Endothelial cell of umbilical vein (primary cell): ENCODE measurements around the gene TRMT112. TPM values are rescaled to one million over a fixed set of nuclear protein-coding genes. Genes with fewer than 3 reads are reported as not detected.

Source experiments
- BruUV-seq: library from RNA; stranded (reverse); fragments of 400-500 nt; replicated peaks from 2 replicates; lab custom pipeline; 2021; lab: Mats Ljungman, UMichigan
- CTCF ChIA-PET: fragments of 300-600, 350-600 bp; sonication (Branson Sonifier 250); formaldehyde crosslinking; loops from one replicate; lab custom pipeline; 2021; ENCODE audit warnings: antibody characterized with exemption, inconsistent platforms; lab: Charles Lee
- POLR2A ChIA-PET: fragments of 300-600, 350-600 bp; sonication (Branson Sonifier 250); formaldehyde crosslinking; loops from one replicate; lab custom pipeline; 2021; ENCODE audit warnings: antibody characterized with exemption, inconsistent platforms; lab: Charles Lee
- DNase-seq: peaks from one replicate; pipeline ENCODE4 v3.0.0-alpha.2; 2011; ENCODE audit warnings: low read depth, low spot score
- FAIRE-seq: peaks from 2 replicates; lab custom pipeline; 2011; peaks lifted over from hg19 to GRCh38; lab: Jason Lieb, UNC
- H2AFZ ChIP-seq: 2 replicates; pipeline ENCODE4 v1.6.0; 2012; ENCODE audit warnings: low read depth, low read length, control low read depth, inconsistent platforms
- H3K27ac ChIP-seq: 2 replicates; pipeline ENCODE4 v1.5.1; 2011; ENCODE audit warnings: low read depth, mild to moderate bottlenecking, control low read depth, low read length, moderate library complexity; ENCODE audit not compliant: insufficient read depth
- H3K27me3 ChIP-seq, 2 experiments: 2 replicates each; pipeline versions ENCODE4 v1.6.0 to v1.6.1; 2011; ENCODE audit warnings: low read length in 2 of 2, mixed read lengths in 1 of 2; ENCODE audit not compliant: control insufficient read depth in 2 of 2, insufficient read depth in 2 of 2
- H3K36me3 ChIP-seq, 2 experiments: 2 replicates in 1 of 2; 3 replicates in 1 of 2; pipeline ENCODE4 v1.5.1; 2011; ENCODE audit warnings: low read length in 2 of 2, mild to moderate bottlenecking in 1 of 2, moderate library complexity in 1 of 2; ENCODE audit not compliant: control insufficient read depth in 2 of 2, insufficient read depth in 2 of 2; ENCODE audit errors: extremely low read depth in 1 of 2
- H3K4me1 ChIP-seq: 3 replicates; pipeline ENCODE4 v1.5.1; 2011; ENCODE audit warnings: mild to moderate bottlenecking, low read length; ENCODE audit not compliant: control insufficient read depth, insufficient read depth; ENCODE audit errors: extremely low read depth
- H3K4me2 ChIP-seq: 2 replicates; pipeline ENCODE4 v1.6.1; 2011; ENCODE audit warnings: low read length, control low read depth, mixed read lengths; ENCODE audit not compliant: insufficient read depth
- H3K4me3 ChIP-seq, 3 experiments: fragments of 200-600 bp in 1 of 3; sonication (generic), shearing (Covaris generic) in 1 of 3; replicated peaks in 1 of 3; 2 replicates each; pipeline ENCODE4 v1.5.1; 2011 to 2016; ENCODE audit warnings: control low read depth in 3 of 3, low read length in 3 of 3, mild to moderate bottlenecking in 2 of 3, inconsistent platforms in 1 of 3, low read depth in 1 of 3, moderate library complexity in 1 of 3; ENCODE audit not compliant: insufficient read depth in 1 of 3
- H3K79me2 ChIP-seq: 2 replicates; pipeline ENCODE4 v1.6.0; 2012; ENCODE audit warnings: low read length, inconsistent platforms; ENCODE audit not compliant: control insufficient read depth, insufficient read depth
- H3K9ac ChIP-seq: replicated peaks from 2 replicates; pipeline ENCODE3; 2011; ENCODE audit warnings: low read length, control low read depth; ENCODE audit not compliant: insufficient read depth; ENCODE audit errors: extremely low read depth
- H3K9me1 ChIP-seq: replicated peaks from 3 replicates; pipeline ENCODE4 v1.6.0; 2011; ENCODE audit warnings: mild to moderate bottlenecking, low read length; ENCODE audit not compliant: control insufficient read depth, insufficient read depth; ENCODE audit errors: extremely low read depth
- H3K9me3 ChIP-seq: replicated peaks from 2 replicates; pipeline ENCODE4 v1.5.1; 2012; ENCODE audit warnings: low read length, inconsistent platforms; ENCODE audit not compliant: control insufficient read depth, insufficient read depth
- H4K20me1 ChIP-seq: replicated peaks from 2 replicates; pipeline ENCODE3; 2011; ENCODE audit warnings: mild to moderate bottlenecking, low read length; ENCODE audit not compliant: control insufficient read depth, insufficient read depth; ENCODE audit errors: extremely low read depth
- CTCF ChIP-seq, 2 donors: IDR thresholded peaks; 1 replicate in 1 of 2; 2 replicates in 1 of 2; pipeline ENCODE4 v1.5.1; 2011; ENCODE audit warnings: low read length in 2 of 2, mild to moderate bottlenecking in 2 of 2, moderate library complexity in 2 of 2, control low read depth in 1 of 2, inconsistent platforms in 1 of 2, low read depth in 1 of 2; ENCODE audit not compliant: insufficient read depth in 1 of 2; ENCODE audit errors: extremely low read depth in 1 of 2
- FOS ChIP-seq: IDR thresholded peaks from 2 replicates; pipeline ENCODE4 v1.6.1; 2011; ENCODE audit warnings: mild to moderate bottlenecking, low read length, moderate library complexity, borderline replicate concordance; ENCODE audit not compliant: insufficient read depth
- JUN ChIP-seq: IDR thresholded peaks from 2 replicates; pipeline ENCODE4 v1.6.1; 2011; ENCODE audit warnings: borderline replicate concordance, low read depth; ENCODE audit not compliant: insufficient read length, insufficient read depth
- MAX ChIP-seq: IDR thresholded peaks from 2 replicates; pipeline ENCODE4 v1.6.1; 2011; ENCODE audit not compliant: insufficient read depth, insufficient read length
- MYC ChIP-seq: IDR thresholded peaks from one replicate; pipeline ENCODE4 v1.6.1; 2011; ENCODE audit warnings: mild to moderate bottlenecking, low read depth, low read length
- POLR2A ChIP-seq: IDR thresholded peaks from 2 replicates; pipeline ENCODE4 v1.6.1; 2012; ENCODE audit warnings: low read depth, mild to moderate bottlenecking, control low read depth, low read length
- dilution Hi-C: fragments of 300-500 bp; cut with MboI; formaldehyde crosslinking; loops from one replicate; pipeline ENCODE4 v1.15.0; 2019; ENCODE audit warnings: low sequenced_read_pairs; ENCODE audit not compliant: extremely low pct_ligation_motif_present
- intact Hi-C: fragments of 100-400 bp; cut with micrococcal nuclease; formaldehyde crosslinking; loops from one replicate; pipeline ENCODE4 v1.10.0; 2022
- polyA plus RNA-seq, 4 experiments: library from polyadenylated mRNA; depleted of rRNA in 3 of 4; stranded (reverse) in 3 of 4; unstranded in 1 of 4; fragments of >200 nt; gene quantifications; 2 replicates each; pipeline versions ENCODE4 v1.2.1 to v1.2.3, GENCODE V29; 2011 to 2012; ENCODE audit warnings: missing spikeins in 1 of 4
- total RNA-seq: library from RNA; stranded (reverse); gene quantifications from 2 replicates; pipeline ENCODE4 v1.2.3, GENCODE V29; 2021

TRMT112 gene
- total and polyA plus RNA-seq, 2 donors (not counting 3 experiments of a cell fraction or from before 2014, with no cell fraction given) = 195 to 575 TPM

- Histone ChIP-seq H3K9ac (no peak overlapping the region), H3K4me3 (no peak overlapping the region), H2AFZ (no peak overlapping the region), H3K36me3 (peaks cover 2 to 16% of the 10 kb centered on the region in 2 experiments), H3K4me1 (peaks cover under 1% of the 10 kb centered on the region), H3K9me1 (no peaks in the 10 kb centered on the region), H4K20me1 (no peaks in the 10 kb centered on the region), H3K9me3 (no peaks in the 10 kb centered on the region), H3K79me2 (no peaks in the 10 kb centered on the region), H3K27ac (no peak overlapping the region), H3K4me2 (no peak overlapping the region), H3K27me3 (no peaks in the 10 kb centered on the region)
- FAIRE-seq = no peak
- no peak for DNase-seq
- dilution Hi-C loops = no loop called here
- CTCF ChIA-PET = interaction anchor here (0.6 to 4.4 kb wide), 3 partner anchors 24 to 1467 kb away, joined by 3 to 20 read pairs (median 3); partner anchors contain the start of gene CATSPERZ
- no TSS peak for BruUV-seq
- TF ChIP-seq POLR2A (no peak), JUN (no peak), MAX (no peak), CTCF (IDR thresholded peaks at IDR 0.05; ENCODE audit: extremely low read depth in 1 of 2, insufficient read depth in 1 of 2, low read depth in 1 of 2, low read length in 2 of 2) (no peak), MYC (no peak), FOS (no peak)
- intact Hi-C loops = no loop called here
- POLR2A ChIA-PET = no interaction called here
Observed at GRCh38 chr11:64276653-64277431, 40.5 kb downstream of the TRMT112 start.
